BLaER1 treated with 17β-estradiol and CSF1 and Interleukin-3, amounts not matched to agents 10 nM and 100 nM (cell line): Measurements from ENCODE around the gene SNX30.

ENCODE experiments used
- H3K27ac ChIP-seq, 11 experiments: shearing (Covaris generic); formaldehyde crosslinking; 2 replicates each; pipeline ENCODE4 v1.8.1; 2022
- H3K27me3 ChIP-seq, 11 experiments: shearing (Covaris generic); formaldehyde crosslinking; 2 replicates each; pipeline ENCODE4 v1.8.1; 2022
- H3K36me3 ChIP-seq, 11 experiments: shearing (Covaris generic); formaldehyde crosslinking; 2 replicates each; pipeline ENCODE4 v1.8.1; 2022
- H3K4me1 ChIP-seq, 10 experiments: shearing (Covaris generic); formaldehyde crosslinking; 2 replicates each; pipeline ENCODE4 v1.8.1; 2022
- H3K4me2 ChIP-seq, 11 experiments: shearing (Covaris generic); formaldehyde crosslinking; 2 replicates each; pipeline ENCODE4 v1.8.1; 2022
- H3K4me3 ChIP-seq, 10 experiments: shearing (Covaris generic); formaldehyde crosslinking; 2 replicates each; pipeline ENCODE4 v1.8.1; 2022
- H3K9ac ChIP-seq, 11 experiments: shearing (Covaris generic); formaldehyde crosslinking; 2 replicates each; pipeline ENCODE4 v1.8.1; 2022
- H3K9me3 ChIP-seq, 11 experiments: shearing (Covaris generic); formaldehyde crosslinking; replicated peaks in 1 of 11; 2 replicates each; pipeline ENCODE4 v1.8.1; 2022
- H4K20me1 ChIP-seq, 11 experiments: shearing (Covaris generic); formaldehyde crosslinking; 2 replicates each; pipeline ENCODE4 v1.8.1; 2022
- Cebpa-rat ChIP-seq, 11 experiments: shearing (Covaris generic); IDR thresholded peaks; 2 replicates each; pipeline ENCODE4 v1.8.1; 2022

The SNX30 gene

DNA sequence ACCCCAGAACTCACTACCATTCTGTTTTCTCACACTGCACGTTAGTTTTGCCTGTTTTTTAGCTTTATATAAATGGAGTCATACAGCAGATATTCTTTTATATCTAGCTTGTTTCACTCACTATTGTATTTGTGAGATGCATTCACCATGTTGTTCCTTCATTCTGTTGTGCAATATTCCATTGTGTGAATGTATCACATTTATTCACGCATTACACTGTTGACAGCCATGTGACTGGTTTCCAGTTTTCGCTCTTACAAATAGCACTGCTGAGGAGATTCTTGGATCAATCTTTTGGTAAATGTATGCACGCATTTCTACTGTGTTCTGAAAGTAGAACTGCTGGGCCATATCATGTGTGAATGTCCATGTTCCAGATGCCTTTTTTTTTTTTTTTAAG, 6.4 kb upstream of the SNX30 start:
- Histone ChIP-seq H3K36me3 (no peaks in the 10 kb centered on the region), H3K4me2 (no peak overlapping the region), H3K27ac (no peak overlapping the region), H3K4me1 (peaks cover 14 to 31% (median 27%) of the 10 kb centered on the region in 10 experiments), H3K9me3 (peaks cover 0 to 34% (median 12%) of the 10 kb centered on the region in 11 experiments; a peak in 14 of 22 replicates), H3K4me3 (no peak overlapping the region), H3K9ac (no peak overlapping the region), H3K27me3 (no peaks in the 10 kb centered on the region), H4K20me1 (no peaks in the 10 kb centered on the region)
- TF ChIP-seq Cebpa-rat (IDR thresholded peaks at IDR 0.05): no peak

DNA sequence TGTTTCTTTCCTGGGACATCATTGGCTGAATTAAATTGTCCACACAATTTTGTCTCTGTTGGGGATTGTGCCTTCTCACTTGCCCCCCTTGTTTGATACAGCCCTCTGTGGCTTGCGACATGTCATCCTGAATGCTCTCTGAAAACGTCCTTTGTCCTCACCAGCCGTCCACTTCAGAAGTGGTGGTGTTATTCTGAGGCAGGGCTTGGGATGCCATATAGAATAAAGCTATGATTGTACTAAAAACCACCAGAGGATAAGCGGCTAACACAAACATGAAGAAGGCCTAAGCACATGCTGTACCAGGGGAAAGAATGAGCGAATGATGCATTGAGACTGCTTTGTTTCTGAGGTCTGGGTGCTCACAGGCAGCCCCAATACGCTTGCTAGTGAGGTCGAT, 3.5 kb upstream of the SNX30 start:
- H3K4me3 ChIP-seq: no peak overlapping the region
- TF ChIP-seq Cebpa-rat (IDR thresholded peaks at IDR 0.05): no peak
- H3K36me3 ChIP-seq: no peaks in the 10 kb centered on the region

DNA sequence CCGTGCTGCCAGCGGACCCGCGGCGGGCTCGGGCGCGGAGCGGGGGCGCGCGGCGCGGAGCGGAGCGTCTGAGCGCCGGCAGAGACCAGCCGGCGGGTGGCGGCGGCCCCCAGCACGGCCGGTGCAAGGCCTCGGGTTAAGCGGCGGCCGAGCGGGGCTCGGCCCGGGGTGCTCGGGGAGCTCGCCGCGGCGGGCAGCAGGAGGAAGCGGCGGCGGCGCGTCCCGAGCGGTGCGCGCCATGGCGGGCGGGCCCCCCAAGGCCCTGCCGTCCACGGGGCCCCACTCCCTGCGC, 150 bp downstream of the SNX30 start:
- Histone ChIP-seq H3K4me2 (peak overlapping the region; percentile 83 to 98 (median 94)), H3K36me3 (no peaks in the 10 kb centered on the region), H3K27ac (peak overlapping the region; percentile 79 to 95 (median 88)), H3K27me3 (no peaks in the 10 kb centered on the region), H3K9ac (peak overlapping the region; percentile 90 to 97 (median 93)), H3K4me1 (peaks cover 53 to 77% (median 65%) of the 10 kb centered on the region in 10 experiments), H3K9me3 (no peaks in the 10 kb centered on the region), H4K20me1 (peaks cover 0 to 47% (median 32%) of the 10 kb centered on the region in 11 experiments; a peak in 14 of 22 replicates), H3K4me3 (peak overlapping the region; percentile 96 to 99 (median 98))
- TF ChIP-seq Cebpa-rat (IDR thresholded peaks at IDR 0.05): no peak

More for the DNA sequence above, 3.5 kb upstream of the SNX30 start:
- H3K27me3 ChIP-seq: no peaks in the 10 kb centered on the region
- H3K27ac ChIP-seq: no peak overlapping the region
- peaks cover 31 to 44% (median 37%) of the 10 kb centered on the region in 10 experiments for H3K4me1 ChIP-seq
- H3K9ac ChIP-seq: no peak overlapping the region
- H4K20me1 ChIP-seq: peaks cover 0 to 11% (median 5%) of the 10 kb centered on the region in 11 experiments; a peak in 11 of 22 replicates
- H3K4me2 ChIP-seq: peak overlapping the region in 3 of 11 experiments; percentile 63 to 93 (median 92); a peak in 4 of 22 replicates
- peaks cover 0 to 6% (median 0%) of the 10 kb centered on the region in 11 experiments; a peak in 3 of 22 replicates for H3K9me3 ChIP-seq

- peak overlapping the region; percentile 83 to 98 (median 94) for H3K4me2 ChIP-seq
- H3K27ac ChIP-seq: peak overlapping the region; percentile 79 to 95 (median 88)
- H3K36me3 ChIP-seq: 0 out of 22 replicates have a peak, but pooled peaks cover 0 to 2% (median 0%) of the 10 kb centered on the region in 11 experiments
- H3K9me3 ChIP-seq: no peaks in the 10 kb centered on the region
- H3K4me3 ChIP-seq: peak overlapping the region; percentile 96 to 99 (median 98)
- H3K4me1 ChIP-seq: peaks cover 53 to 81% (median 67%) of the 10 kb centered on the region in 10 experiments
- H4K20me1 ChIP-seq: peaks cover 0 to 49% (median 32%) of the 10 kb centered on the region in 11 experiments; a peak in 14 of 22 replicates
- no peaks in the 10 kb centered on the region for H3K27me3 ChIP-seq
- H3K9ac ChIP-seq: peak overlapping the region; percentile 90 to 97 (median 93)
- no peak for TF ChIP-seq Cebpa-rat (IDR thresholded peaks at IDR 0.05)
Measured at GRCh38 chr9:112751056-112751795, 666 bp downstream of the SNX30 start.

GRCh38 chr9:112752334-112753125, 2.0 kb downstream of the SNX30 start:
- Histone ChIP-seq H3K4me1 (peaks cover 53 to 85% (median 65%) of the 10 kb centered on the region in 10 experiments), H3K4me2 (peak overlapping the region; percentile 83 to 98 (median 94)), H3K9me3 (no peaks in the 10 kb centered on the region), H3K27ac (peak overlapping the region in 3 of 11 experiments; percentile 87 to 95 (median 91); a peak in 4 of 22 replicates), H3K9ac (peak overlapping the region; percentile 90 to 97 (median 93); a peak in 17 of 22 replicates), H3K36me3 (peaks cover 0 to 4% (median 0%) of the 10 kb centered on the region in 11 experiments; a peak in 1 of 22 replicates), H3K4me3 (peak overlapping the region; percentile 96 to 99 (median 98); a peak in 15 of 20 replicates), H3K27me3 (no peaks in the 10 kb centered on the region), H4K20me1 (peaks cover 0 to 60% (median 34%) of the 10 kb centered on the region in 11 experiments; a peak in 14 of 22 replicates)
- no peak for TF ChIP-seq Cebpa-rat (IDR thresholded peaks at IDR 0.05)

DNA sequence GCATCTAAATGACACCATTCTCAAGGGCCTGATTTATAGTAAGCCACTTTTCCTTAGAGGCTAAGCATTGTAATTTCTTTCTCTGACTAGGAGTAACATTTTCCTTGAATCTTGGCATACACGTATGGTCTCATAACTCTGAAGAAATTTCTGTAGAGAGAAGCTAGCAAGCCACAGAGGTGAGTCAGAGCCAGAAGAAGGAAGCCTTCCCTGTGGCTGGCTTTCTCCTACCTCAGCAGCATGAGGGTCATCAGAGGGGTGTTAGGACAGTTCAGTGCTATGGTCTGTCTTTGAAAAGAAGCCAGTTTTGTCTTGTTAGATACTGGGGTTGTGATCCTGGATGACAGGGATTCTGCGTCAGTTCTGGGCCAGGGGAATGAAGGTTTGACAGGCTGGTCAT, 3.2 kb downstream of the SNX30 start:
- peaks cover 0 to 72% (median 34%) of the 10 kb centered on the region in 11 experiments; a peak in 15 of 22 replicates for H4K20me1 ChIP-seq
- H3K4me1 ChIP-seq: peaks cover 46 to 80% (median 53%) of the 10 kb centered on the region in 10 experiments
- peak overlapping the region in 2 of 11 experiments; percentile 23; a peak in 2 of 22 replicates for H3K9ac ChIP-seq
- no peak for TF ChIP-seq Cebpa-rat (IDR thresholded peaks at IDR 0.05)
- H3K4me2 ChIP-seq: peak overlapping the region in 9 of 11 experiments; percentile 8 to 97 (median 94); a peak in 15 of 22 replicates
- no peaks in the 10 kb centered on the region for H3K27me3 ChIP-seq
- no peak overlapping the region for H3K4me3 ChIP-seq
- no peaks in the 10 kb centered on the region for H3K9me3 ChIP-seq
- H3K36me3 ChIP-seq: peaks cover 0 to 13% (median 9%) of the 10 kb centered on the region in 11 experiments; a peak in 13 of 22 replicates
- peak overlapping the region in 4 of 11 experiments; percentile 54 to 68 (median 61); a peak in 5 of 22 replicates for H3K27ac ChIP-seq

- H3K9ac ChIP-seq: peak overlapping the region in 5 of 11 experiments; percentile 15 to 51 (median 28); a peak in 6 of 22 replicates
- H3K4me1 ChIP-seq: peaks cover 44 to 71% (median 50%) of the 10 kb centered on the region in 10 experiments
- H3K27ac ChIP-seq: peak overlapping the region in 8 of 11 experiments; percentile 8 to 68 (median 47); a peak in 12 of 22 replicates
- H4K20me1 ChIP-seq: peaks cover 0 to 81% (median 34%) of the 10 kb centered on the region in 11 experiments; a peak in 15 of 22 replicates
- no peak overlapping the region for H3K4me3 ChIP-seq
- no peaks in the 10 kb centered on the region for H3K27me3 ChIP-seq
- peak overlapping the region; percentile 8 to 97 (median 92); a peak in 21 of 22 replicates for H3K4me2 ChIP-seq
- peaks cover 0 to 18% (median 12%) of the 10 kb centered on the region in 11 experiments; a peak in 13 of 22 replicates for H3K36me3 ChIP-seq
- H3K9me3 ChIP-seq: no peaks in the 10 kb centered on the region
- no peak for TF ChIP-seq Cebpa-rat (IDR thresholded peaks at IDR 0.05)
Measured at GRCh38 chr9:112754578-112754977, 4.0 kb downstream of the SNX30 start.

DNA sequence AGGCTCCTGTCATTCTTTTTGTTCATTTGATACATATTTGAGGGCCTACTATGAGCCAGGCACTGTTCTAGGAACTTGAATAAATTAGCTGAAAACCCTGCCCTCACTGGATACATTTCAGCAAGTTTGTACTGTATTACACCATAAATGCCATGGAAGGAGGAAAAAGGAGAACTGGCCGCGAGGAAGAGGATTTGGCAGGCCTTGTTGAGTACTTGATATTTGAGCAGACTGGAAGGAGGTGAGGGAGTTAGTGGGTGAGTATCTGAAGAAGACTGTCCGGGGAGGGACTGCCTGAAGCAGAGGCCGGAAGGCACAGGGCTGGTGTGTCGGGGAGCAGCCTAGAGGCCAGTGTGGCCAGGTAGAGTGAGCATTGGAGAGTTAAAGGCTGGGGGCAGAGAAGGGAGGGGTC, 4.5 kb downstream of the SNX30 start:
- H4K20me1 ChIP-seq: peaks cover 0 to 85% (median 35%) of the 10 kb centered on the region in 11 experiments; a peak in 15 of 22 replicates
- peak overlapping the region; percentile 8 to 97 (median 92); a peak in 21 of 22 replicates for H3K4me2 ChIP-seq

More for the DNA sequence above, 4.5 kb downstream of the SNX30 start:
- Histone ChIP-seq H3K36me3 (peaks cover 0 to 18% (median 12%) of the 10 kb centered on the region in 11 experiments; a peak in 13 of 22 replicates), H3K27ac (peak overlapping the region in 8 of 11 experiments; percentile 8 to 68 (median 47); a peak in 12 of 22 replicates), H3K9me3 (no peaks in the 10 kb centered on the region), H3K4me1 (peaks cover 39 to 68% (median 45%) of the 10 kb centered on the region in 10 experiments), H3K9ac (peak overlapping the region in 5 of 11 experiments; percentile 15 to 51 (median 28); a peak in 7 of 22 replicates), H3K4me3 (peak overlapping the region in 1 of 10 experiments; percentile 12; a peak in 1 of 20 replicates), H3K27me3 (no peaks in the 10 kb centered on the region)
- no peak for TF ChIP-seq Cebpa-rat (IDR thresholded peaks at IDR 0.05)
